HG03571 (cell line): ENCODE data around the gene PATL2.
"Not testable (repeated sequence)": the region's sequence is repeated elsewhere in the genome, so short reads cannot be mapped to it uniquely, and the experiment has no call there.

Source experiments
- ATAC-seq: cut with Tn5 transposase; IDR thresholded peaks from one replicate; pipeline ENCODE4 v1.9.1; 2021; ENCODE audit not compliant: unreplicated experiment

PATL2 gene

GRCh38 chr15:44654858-44655257, 56.3 kb downstream of the PATL2 start:
- ATAC-seq, result no peak

- no peak for ATAC-seq
Observed at GRCh38 chr15:44647637-44648036, 63.5 kb downstream of the PATL2 start.

- ATAC-seq, result no peak
Observed at GRCh38 chr15:44647036-44647435, 64.1 kb downstream of the PATL2 start.

DNA sequence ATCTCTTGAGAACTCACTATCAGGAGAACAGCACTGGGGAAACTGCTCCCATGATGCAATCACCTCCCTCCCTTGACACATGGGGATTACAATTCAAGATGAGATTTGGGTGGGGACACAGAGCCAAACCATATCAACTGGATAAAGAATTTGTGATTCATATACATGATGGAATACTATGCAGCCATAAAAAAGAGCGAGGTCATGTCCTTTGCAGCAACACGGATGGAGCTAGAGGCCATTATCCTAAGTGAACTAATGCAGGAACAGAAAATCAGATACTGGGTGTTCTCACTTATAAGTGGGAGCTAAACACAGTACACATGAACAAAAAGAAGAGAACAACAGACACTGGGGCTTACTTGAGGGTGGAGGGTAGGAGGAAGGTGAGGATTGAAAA, 64.7 kb downstream of the PATL2 start:
- no peak for ATAC-seq

DNA sequence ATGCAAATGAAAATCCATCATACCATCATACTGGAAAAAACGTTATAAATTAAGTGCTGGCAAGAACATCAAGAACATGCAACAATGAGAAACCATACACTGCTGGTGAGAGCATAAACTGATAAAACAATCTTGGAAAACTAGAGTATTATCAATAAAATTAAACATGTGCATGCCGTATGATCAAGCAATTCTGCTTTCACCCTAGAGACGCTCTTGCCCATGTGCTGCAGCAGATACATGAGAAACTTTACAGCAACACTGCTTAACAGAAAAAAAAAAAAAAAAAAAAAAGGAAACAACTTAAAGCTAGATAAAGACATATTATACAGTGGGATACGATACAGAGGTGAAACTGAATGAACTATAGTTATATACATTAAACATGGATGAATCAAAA, 69.5 kb downstream of the PATL2 start:
- no peak for ATAC-seq

DNA sequence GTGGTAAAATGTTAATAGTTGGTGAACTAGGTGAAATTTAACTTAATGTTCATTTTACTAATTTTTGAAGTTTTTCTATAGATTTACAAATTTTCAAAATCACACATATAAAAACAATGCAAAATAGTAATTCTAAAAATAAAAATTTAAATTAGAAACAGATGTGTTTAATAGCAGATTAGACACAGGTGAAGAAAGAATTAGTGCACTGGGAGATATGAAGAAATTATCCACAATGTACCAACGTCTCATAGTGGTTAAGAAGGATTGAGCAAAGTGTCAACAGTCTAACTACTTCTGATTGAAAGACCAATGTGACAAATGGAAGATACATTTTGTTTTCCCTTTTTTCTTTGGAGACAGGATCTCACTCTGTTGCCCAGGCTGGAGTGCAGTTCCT, 74.1 kb downstream of the PATL2 start:
- ATAC-seq, result no peak

DNA sequence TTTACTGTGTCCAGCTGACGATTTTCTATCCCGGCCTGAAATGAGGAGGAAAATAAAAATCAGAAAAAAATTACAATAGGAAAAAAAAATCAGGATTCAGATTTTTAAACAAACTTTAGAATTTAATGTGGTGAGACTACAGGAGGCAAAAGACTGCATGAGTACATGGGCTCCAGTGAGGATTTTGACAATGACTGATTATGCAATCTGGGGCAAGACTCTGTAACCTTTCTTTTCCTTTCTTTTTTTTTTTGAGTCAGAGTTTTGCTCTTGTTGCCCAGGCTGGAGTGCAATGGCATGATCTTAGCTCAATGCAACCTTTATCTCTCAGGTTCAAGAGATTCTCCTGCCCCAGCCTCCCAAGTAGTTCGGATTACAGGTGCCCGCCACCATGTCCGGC, 77.5 kb downstream of the PATL2 start:
- ATAC-seq, result no peak

- not testable (repeated sequence) for ATAC-seq
Observed at GRCh38 chr15:44625286-44625685, 85.8 kb downstream of the PATL2 start.

GRCh38 chr15:44623178-44623577, 87.9 kb downstream of the PATL2 start:
- ATAC-seq, result no peak

DNA sequence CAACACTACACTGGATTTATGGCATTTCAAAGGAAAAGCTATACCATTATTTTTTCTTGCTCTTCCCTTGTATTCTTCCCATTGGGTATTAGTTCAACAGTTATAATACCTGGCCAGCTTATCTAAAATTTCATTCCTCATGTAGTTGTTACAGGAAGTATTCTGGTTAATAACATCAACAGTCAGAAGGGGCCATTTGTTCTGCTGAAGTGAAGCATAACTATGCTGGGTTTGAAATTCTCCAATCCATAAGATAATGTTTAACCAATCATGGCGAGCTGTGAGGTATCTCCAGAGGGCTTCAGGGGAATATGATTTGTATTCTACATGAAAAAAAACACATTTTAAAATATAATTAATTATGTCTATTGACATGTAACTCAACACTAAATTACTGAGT, 91.0 kb downstream of the PATL2 start:
- ATAC-seq, result no peak

DNA sequence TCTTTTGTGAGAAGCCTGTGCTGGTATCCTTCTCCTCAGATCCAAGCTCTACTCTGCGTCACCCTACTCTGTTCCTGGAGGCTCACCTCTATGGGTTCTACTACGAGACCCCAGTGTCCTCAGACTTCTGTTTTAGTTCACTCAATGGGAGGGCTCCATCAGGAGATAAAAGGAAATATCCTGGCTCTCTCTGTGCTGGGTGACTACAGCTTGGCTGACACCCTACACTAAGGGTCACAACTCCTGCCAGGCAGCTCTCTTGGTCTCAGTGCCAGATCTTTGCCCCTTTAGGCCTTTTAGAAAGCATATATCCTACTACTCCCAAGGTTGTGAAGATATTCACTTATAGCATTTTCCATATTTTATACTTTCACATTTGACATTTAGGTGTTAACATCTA, 94.1 kb downstream of the PATL2 start:
- no peak for ATAC-seq
